ENCODE measurements around the gene LLCFC1.

The LLCFC1 gene

DNA sequence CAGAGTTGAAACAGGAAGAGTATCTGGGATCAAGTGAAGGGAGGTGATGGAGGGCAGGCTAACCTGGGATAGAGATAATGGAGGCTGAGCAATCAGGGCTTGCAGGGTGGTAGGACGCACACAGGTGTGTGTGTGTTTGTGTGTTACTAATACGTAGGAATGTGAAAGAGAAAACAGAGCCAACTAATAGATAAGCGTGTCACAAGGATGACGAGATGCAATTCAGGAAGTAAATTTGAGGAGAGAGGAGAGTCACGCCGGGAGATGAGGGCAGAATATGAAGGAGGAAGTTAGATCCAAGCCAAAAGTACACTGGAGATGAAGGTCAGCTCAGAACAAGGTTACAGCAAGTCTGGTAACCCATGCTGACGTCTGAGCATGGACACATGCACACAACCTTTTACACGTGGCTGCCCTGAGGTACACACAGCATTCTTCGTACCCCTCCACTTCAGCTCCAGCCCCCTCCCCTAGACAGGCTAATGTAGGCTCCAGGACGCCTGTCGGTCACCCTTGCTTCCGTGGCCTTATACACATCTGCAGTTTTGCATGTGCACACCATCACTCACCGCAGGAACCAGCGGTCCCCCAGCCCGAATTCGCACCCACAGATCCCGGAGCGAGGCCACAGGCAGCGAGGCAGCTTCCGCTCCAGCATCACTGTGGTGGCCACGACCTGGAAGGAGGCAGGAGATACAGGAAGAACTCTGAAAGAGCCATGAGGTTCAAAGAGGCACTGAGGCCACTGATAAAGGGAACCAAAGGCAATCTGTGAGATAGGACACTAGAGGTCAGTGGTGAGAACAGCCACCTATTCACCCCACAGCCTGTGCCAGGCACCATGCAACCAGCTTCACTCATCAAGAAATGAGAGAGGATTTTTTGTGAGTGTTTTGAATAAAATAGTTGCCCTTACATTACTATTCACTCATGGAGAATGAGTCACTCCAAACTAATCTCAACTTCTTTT is 30.1 kb upstream of the LLCFC1 start:
- DNase-seq (ENCODE audit: insufficient read length, low spot score) (no peak), FAIRE-seq (peak; percentile 48)
- TF ChIP-seq PAX5 (IDR thresholded peaks at IDR 0.05; ENCODE audit: insufficient read depth, low read length, severe bottlenecking) = no peak

DNA sequence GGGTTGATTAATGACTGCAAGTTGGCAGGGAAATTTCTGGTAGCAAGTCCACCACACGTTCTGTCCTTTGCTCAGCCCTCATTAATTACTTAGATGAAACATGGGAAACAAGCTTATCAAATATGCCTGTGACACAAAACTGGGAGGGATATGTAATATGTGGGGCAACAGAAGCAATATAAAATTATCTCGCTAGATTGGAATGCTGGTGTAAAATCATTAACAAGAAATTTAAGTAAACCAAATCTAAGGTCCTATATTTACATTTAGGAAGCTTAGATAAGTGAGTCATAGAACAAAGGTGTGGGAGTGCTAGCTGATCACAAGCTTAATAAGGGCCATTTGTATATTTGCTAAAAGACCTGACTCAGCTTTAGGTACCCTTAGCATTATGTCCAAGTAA is 29.3 kb upstream of the LLCFC1 start:
- FAIRE-seq (no peak), DNase-seq (ENCODE audit: insufficient read length, low spot score) (no peak)
- TF ChIP-seq POU2F2 (IDR thresholded peaks at IDR 0.05; ENCODE audit: low read depth, low read length) (no peak), PAX5 (IDR thresholded peaks at IDR 0.05; ENCODE audit: insufficient read depth, low read length, severe bottlenecking) (no peak), TAF1 (IDR thresholded peaks at IDR 0.05; ENCODE audit: low read depth, low read length) (no peak), SPI1 (IDR thresholded peaks at IDR 0.05; ENCODE audit: low read depth, low read length) (no peak)

DNA sequence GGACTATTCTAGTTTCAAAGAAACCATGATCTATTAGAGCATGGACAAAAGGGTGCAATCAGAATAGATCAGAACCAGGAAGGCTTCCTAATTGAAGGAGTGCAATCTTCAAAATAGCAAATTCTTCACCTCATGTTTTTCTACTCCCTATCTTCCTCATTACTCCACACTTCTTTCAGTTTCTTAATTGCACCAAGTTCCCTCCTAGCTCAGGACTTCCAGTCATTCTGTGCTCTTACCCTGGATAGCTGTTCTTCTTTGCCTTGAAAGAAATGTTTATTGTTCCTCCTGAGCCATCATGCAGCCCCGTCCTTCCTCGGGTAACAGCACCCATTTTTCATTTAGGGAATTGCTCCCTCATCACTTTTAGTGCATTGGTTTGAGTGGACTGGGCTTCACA is 28.8 kb upstream of the LLCFC1 start:
- FAIRE-seq (no peak), DNase-seq (ENCODE audit: insufficient read length, low spot score) (no peak)
- TF ChIP-seq POLR2A (IDR thresholded peaks at IDR 0.05; ENCODE audit: low read depth, low read length) (no peak), POLR2AphosphoS5 (IDR thresholded peaks at IDR 0.05; ENCODE audit: low read depth, low read length) (no peak), POU2F2 (IDR thresholded peaks at IDR 0.05; ENCODE audit: low read depth, low read length) (no peak)

DNA sequence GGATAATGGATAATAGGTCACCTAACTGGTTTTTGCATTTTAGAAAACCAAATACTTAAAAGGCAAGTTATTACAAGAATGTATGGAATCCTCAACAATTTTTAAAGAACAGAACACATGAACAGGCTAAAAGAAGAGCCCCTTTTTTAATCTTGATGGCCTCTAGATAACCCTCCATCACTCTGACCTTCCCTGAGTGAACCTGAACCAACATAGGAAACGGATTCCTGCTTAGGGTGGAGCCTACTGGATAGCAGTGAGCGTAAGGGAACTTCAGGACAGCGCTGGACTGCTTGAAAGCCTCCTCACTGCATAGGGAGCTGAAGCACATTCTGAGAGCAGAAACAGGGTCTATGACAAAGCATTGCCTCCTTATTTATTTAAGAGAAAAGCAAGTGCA is 26.2 kb upstream of the LLCFC1 start:
- TF ChIP-seq POU2F2 (IDR thresholded peaks at IDR 0.05; ENCODE audit: low read depth, low read length) (no peak), POLR2AphosphoS5 (IDR thresholded peaks at IDR 0.05; ENCODE audit: low read depth, low read length) (no peak), TAF1 (IDR thresholded peaks at IDR 0.05; ENCODE audit: low read depth, low read length) (no peak)
- FAIRE-seq (no peak), DNase-seq (ENCODE audit: insufficient read length, low spot score) (no peak)

DNA sequence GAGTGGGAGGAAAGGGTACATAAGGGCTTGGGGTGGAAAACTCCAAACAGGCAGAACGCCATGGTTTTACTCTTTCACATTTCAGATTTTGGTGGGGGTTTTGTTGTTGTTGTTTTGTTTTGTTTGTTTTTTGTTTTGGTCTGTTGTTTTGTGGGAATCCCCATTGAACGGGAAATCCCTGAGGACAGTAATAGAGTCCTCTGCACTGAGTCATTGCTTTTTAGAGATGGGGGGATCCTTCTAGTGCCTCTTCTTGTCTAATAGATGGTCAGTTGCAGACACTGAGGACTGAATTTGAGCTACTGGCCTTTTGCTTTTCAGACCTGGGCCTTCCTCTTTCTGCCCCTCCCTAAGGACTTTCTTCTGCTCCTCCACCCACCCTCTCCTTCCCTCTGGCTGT is 25.7 kb upstream of the LLCFC1 start:
- DNase-seq (ENCODE audit: insufficient read length, low spot score) (no peak), FAIRE-seq (no peak)
- TF ChIP-seq TAF1 (IDR thresholded peaks at IDR 0.05; ENCODE audit: low read depth, low read length) (no peak), POLR2A (IDR thresholded peaks at IDR 0.05; ENCODE audit: low read depth, low read length) (no peak), POU2F2 (IDR thresholded peaks at IDR 0.05; ENCODE audit: low read depth, low read length) (no peak), SPI1 (IDR thresholded peaks at IDR 0.05; ENCODE audit: low read depth, low read length) (no peak), POLR2AphosphoS5 (IDR thresholded peaks at IDR 0.05; ENCODE audit: low read depth, low read length) (no peak), PAX5 (IDR thresholded peaks at IDR 0.05; ENCODE audit: insufficient read depth, low read length, severe bottlenecking) (no peak)

DNA sequence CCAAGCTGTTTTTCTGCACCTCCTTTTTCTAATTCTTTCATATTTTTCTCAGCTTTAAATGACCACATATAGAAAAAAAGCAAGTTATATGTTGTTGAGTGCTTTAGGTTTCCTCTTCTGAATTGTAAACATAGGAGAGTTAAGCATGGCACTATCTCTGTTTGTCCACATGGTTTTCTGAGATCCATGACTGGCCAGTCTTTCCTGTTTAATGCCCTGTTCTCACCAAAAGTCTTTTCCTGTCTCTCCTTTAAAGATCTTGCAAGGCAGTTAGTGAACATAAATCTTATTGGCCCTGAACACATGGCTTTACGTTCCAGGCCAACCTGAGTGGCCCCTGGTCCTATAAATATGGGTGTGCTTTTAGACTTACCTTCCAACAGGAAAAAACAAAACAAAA is 25.2 kb upstream of the LLCFC1 start:
- no peak for DNase-seq (ENCODE audit: insufficient read length, low spot score)
- no peak for FAIRE-seq
- TF ChIP-seq POU2F2 (IDR thresholded peaks at IDR 0.05; ENCODE audit: low read depth, low read length) (no peak), SPI1 (IDR thresholded peaks at IDR 0.05; ENCODE audit: low read depth, low read length) (no peak), TAF1 (IDR thresholded peaks at IDR 0.05; ENCODE audit: low read depth, low read length) (no peak), POLR2AphosphoS5 (IDR thresholded peaks at IDR 0.05; ENCODE audit: low read depth, low read length) (no peak), POLR2A (IDR thresholded peaks at IDR 0.05; ENCODE audit: low read depth, low read length) (no peak), PAX5 (IDR thresholded peaks at IDR 0.05; ENCODE audit: insufficient read depth, low read length, severe bottlenecking) (no peak)

DNA sequence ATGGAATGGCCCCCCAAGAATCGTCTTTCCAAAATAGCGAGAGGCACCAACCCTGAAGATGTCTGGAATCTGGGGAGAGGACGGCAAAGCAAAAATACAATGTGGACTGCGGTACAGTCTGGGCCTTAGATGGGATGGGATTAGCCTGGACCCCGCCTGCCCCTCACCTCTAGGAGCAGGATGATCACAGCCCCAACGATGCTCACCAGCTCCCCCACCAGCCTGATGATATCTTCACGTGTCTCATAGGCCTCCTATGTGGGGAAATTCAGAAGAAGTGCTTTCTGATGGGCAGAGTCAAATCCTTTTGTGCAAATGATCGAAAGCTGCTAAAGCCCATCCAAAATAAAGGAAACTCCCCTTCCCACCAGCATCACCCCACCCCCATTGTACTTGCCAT is 24.0 kb upstream of the LLCFC1 start:
- DNase-seq (ENCODE audit: insufficient read length, low spot score) = no peak
- TF ChIP-seq TAF1 (IDR thresholded peaks at IDR 0.05; ENCODE audit: low read depth, low read length) (no peak), POU2F2 (IDR thresholded peaks at IDR 0.05; ENCODE audit: low read depth, low read length) (no peak), SPI1 (IDR thresholded peaks at IDR 0.05; ENCODE audit: low read depth, low read length) (no peak), POLR2A (IDR thresholded peaks at IDR 0.05; ENCODE audit: low read depth, low read length) (no peak), PAX5 (IDR thresholded peaks at IDR 0.05; ENCODE audit: insufficient read depth, low read length, severe bottlenecking) (no peak), POLR2AphosphoS5 (IDR thresholded peaks at IDR 0.05; ENCODE audit: low read depth, low read length) (no peak)
- no peak for FAIRE-seq

DNA sequence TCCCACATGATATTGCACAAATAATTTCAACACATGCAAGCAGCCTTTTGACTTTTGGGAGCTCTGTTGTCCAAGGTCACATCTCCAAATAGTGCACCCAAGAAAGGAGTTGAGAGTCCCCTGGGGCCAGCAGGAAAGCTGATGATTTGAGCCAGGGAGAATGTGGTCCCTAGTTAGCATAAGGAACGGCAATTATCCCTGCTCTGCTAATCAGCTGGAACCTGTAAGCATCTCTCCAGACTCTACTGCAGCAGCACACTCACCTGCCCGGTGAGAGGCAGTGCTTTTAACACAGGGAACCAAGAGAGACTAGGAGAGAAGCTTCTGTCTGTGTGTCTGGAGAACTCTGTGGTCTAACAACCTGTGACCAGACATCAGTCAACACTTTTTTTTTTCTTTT is 22.8 kb upstream of the LLCFC1 start:
- FAIRE-seq (no peak), DNase-seq (ENCODE audit: insufficient read length, low spot score) (no peak)
- no peak for TF ChIP-seq POLR2A (IDR thresholded peaks at IDR 0.05; ENCODE audit: low read depth, low read length)
- no peak for TF ChIP-seq SPI1 (IDR thresholded peaks at IDR 0.05; ENCODE audit: low read depth, low read length)
- TF ChIP-seq POU2F2 (IDR thresholded peaks at IDR 0.05; ENCODE audit: low read depth, low read length) = no peak
- TF ChIP-seq POLR2AphosphoS5 (IDR thresholded peaks at IDR 0.05; ENCODE audit: low read depth, low read length) = no peak
- no peak for TF ChIP-seq PAX5 (IDR thresholded peaks at IDR 0.05; ENCODE audit: insufficient read depth, low read length, severe bottlenecking)
- TF ChIP-seq TAF1 (IDR thresholded peaks at IDR 0.05; ENCODE audit: low read depth, low read length) = no peak

DNA sequence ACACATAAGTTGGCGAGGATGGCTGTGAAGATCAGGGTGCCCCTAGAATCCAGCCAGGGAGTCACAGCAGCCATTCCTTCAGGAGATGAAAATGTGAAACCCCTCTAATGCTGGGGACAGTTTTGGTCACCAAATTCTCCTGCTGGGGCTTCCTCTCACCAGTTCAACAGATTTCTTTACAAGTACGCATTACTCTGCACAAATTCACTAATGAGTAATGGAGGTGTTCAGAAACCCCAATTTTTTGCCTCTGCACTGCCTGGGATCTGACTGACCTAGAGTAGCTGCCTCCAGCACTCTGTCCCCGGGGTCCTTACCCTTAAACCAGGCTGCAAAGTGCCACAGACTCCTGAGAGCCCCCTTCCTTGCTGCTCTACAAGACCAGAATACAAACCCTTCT is 21.8 kb upstream of the LLCFC1 start:
- DNase-seq (ENCODE audit: insufficient read length, low spot score) (no peak), FAIRE-seq (no peak)
- TF ChIP-seq PAX5 (IDR thresholded peaks at IDR 0.05; ENCODE audit: insufficient read depth, low read length, severe bottlenecking) = no peak

DNA sequence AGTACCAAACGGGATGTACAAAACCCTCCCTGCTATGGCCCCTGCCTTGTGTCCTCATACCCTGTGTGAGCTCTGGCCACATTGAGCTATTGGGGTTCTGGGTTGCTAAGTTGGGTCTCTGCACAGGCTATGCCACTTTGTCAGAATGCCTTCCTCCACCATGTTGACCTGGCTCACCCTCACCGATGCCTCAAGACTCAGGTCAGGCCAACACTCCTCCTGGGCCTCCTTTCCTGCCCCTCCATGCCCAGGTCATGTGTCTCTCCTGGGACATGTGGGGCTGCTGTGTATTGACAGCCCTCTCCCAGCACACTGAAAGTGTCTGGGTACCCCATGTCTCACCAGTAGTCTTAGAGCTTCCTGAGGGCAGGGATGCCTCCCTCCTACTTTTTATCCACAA is 20.4 kb upstream of the LLCFC1 start:
- TF ChIP-seq POU2F2 (IDR thresholded peaks at IDR 0.05; ENCODE audit: low read depth, low read length) = no peak
- no peak for TF ChIP-seq POLR2AphosphoS5 (IDR thresholded peaks at IDR 0.05; ENCODE audit: low read depth, low read length)
- TF ChIP-seq PAX5 (IDR thresholded peaks at IDR 0.05; ENCODE audit: insufficient read depth, low read length, severe bottlenecking) = no peak
- no peak for TF ChIP-seq TAF1 (IDR thresholded peaks at IDR 0.05; ENCODE audit: low read depth, low read length)
- TF ChIP-seq POLR2A (IDR thresholded peaks at IDR 0.05; ENCODE audit: low read depth, low read length) = no peak
- TF ChIP-seq SPI1 (IDR thresholded peaks at IDR 0.05; ENCODE audit: low read depth, low read length) = no peak
- DNase-seq (ENCODE audit: insufficient read length, low spot score) = no peak
- no peak for FAIRE-seq
